ENCODE results near the gene TRH. TPM values are rescaled to one million over a fixed set of nuclear protein-coding genes. Genes with fewer than 3 reads are reported as not detected.
"Not testable (repeated sequence)": the region's sequence is repeated elsewhere in the genome, so short reads cannot be mapped to it uniquely, and the experiment has no call there.

The TRH gene
- total RNA-seq, 1 donor from 2014 or later = not detected

GRCh38 chr3:129992781-129993180 is 18.3 kb downstream of the TRH start:
- peaks cover 40% of the 10 kb centered on the region for H3K27me3 ChIP-seq (ENCODE audit: low read depth)
- H3K4me1 ChIP-seq = no peaks in the 10 kb centered on the region
- no peaks in the 10 kb centered on the region for H3K36me3 ChIP-seq
- peak; percentile 38 for TF ChIP-seq CTCF (IDR thresholded peaks at IDR 0.05; ENCODE audit: borderline replicate concordance)
- DNase-seq = no peak
- no peak overlapping the region for H3K27ac ChIP-seq (replicated peaks)
- H3K9me3 ChIP-seq (replicated peaks) = peaks cover 4% of the 10 kb centered on the region
- no peak overlapping the region for H3K4me3 ChIP-seq
- intact Hi-C loops (cut with micrococcal nuclease) = no loop called here

- no peak overlapping the region for H3K27ac ChIP-seq (replicated peaks)
- H3K4me1 ChIP-seq = no peaks in the 10 kb centered on the region
- no peak overlapping the region for H3K4me3 ChIP-seq
- H3K27me3 ChIP-seq (ENCODE audit: low read depth) = peaks cover 50% of the 10 kb centered on the region
- TF ChIP-seq CTCF (IDR thresholded peaks at IDR 0.05; ENCODE audit: borderline replicate concordance) = no peak
- DNase-seq = no peak
- H3K9me3 ChIP-seq (replicated peaks) = peaks cover 4% of the 10 kb centered on the region
- intact Hi-C loops (cut with micrococcal nuclease) = no loop called here
- no peaks in the 10 kb centered on the region for H3K36me3 ChIP-seq
Measured at GRCh38 chr3:129994883-129995559, 20.5 kb downstream of the TRH start.

- peaks cover 1% of the 10 kb centered on the region for H3K9me3 ChIP-seq (replicated peaks)
- peaks cover 55% of the 10 kb centered on the region for H3K27me3 ChIP-seq (ENCODE audit: low read depth)
- intact Hi-C loops (cut with micrococcal nuclease) = no loop called here
- no peak for DNase-seq
- no peaks in the 10 kb centered on the region for H3K4me1 ChIP-seq
- H3K27ac ChIP-seq (replicated peaks) = no peak overlapping the region
- no peaks in the 10 kb centered on the region for H3K36me3 ChIP-seq
- H3K4me3 ChIP-seq = no peak overlapping the region
- TF ChIP-seq CTCF (IDR thresholded peaks at IDR 0.05; ENCODE audit: borderline replicate concordance) = no peak
Measured at GRCh38 chr3:129996073-129996472, 21.6 kb downstream of the TRH start.

GRCh38 chr3:129999176-129999575 is 24.7 kb downstream of the TRH start:
- H3K9me3 ChIP-seq (replicated peaks); H3K4me3 ChIP-seq; intact Hi-C loops (cut with micrococcal nuclease); H3K27ac ChIP-seq (replicated peaks); H3K36me3 ChIP-seq; DNase-seq; H3K4me1 ChIP-seq: not testable (repeated sequence)
- peaks cover 50% of the 10 kb centered on the region for H3K27me3 ChIP-seq (ENCODE audit: low read depth)

- H3K36me3 ChIP-seq; H3K27ac ChIP-seq (replicated peaks); intact Hi-C loops (cut with micrococcal nuclease); H3K9me3 ChIP-seq (replicated peaks); H3K4me1 ChIP-seq: not testable (repeated sequence)
- peak; percentile 55 for DNase-seq
- TF ChIP-seq CTCF (IDR thresholded peaks at IDR 0.05; ENCODE audit: borderline replicate concordance) = peak; percentile 77
- Histone ChIP-seq H3K4me3 (peak overlapping the region; percentile 66), H3K27me3 (ENCODE audit: low read depth) (peaks cover 61% of the 10 kb centered on the region)
Measured at GRCh38 chr3:130002666-130003598, 28.4 kb downstream of the TRH start.

GRCh38 chr3:130010556-130010955 is 36.0 kb downstream of the TRH start:
- no peak for TF ChIP-seq CTCF (IDR thresholded peaks at IDR 0.05; ENCODE audit: borderline replicate concordance)
- H3K27ac ChIP-seq (replicated peaks) = no peak overlapping the region
- no peaks in the 10 kb centered on the region for H3K4me1 ChIP-seq
- no peak for DNase-seq
- no peak overlapping the region for H3K4me3 ChIP-seq
- intact Hi-C loops (cut with micrococcal nuclease) = no loop called here
- H3K27me3 ChIP-seq (ENCODE audit: low read depth) = peaks cover 35% of the 10 kb centered on the region
- no peaks in the 10 kb centered on the region for H3K9me3 ChIP-seq (replicated peaks)
- no peaks in the 10 kb centered on the region for H3K36me3 ChIP-seq

GRCh38 chr3:130012108-130012507 is 37.6 kb downstream of the TRH start:
- H3K27ac ChIP-seq (replicated peaks); DNase-seq; H3K4me1 ChIP-seq; H3K4me3 ChIP-seq; intact Hi-C loops (cut with micrococcal nuclease); H3K9me3 ChIP-seq (replicated peaks); H3K36me3 ChIP-seq: not testable (repeated sequence)
- peaks cover 20% of the 10 kb centered on the region for H3K27me3 ChIP-seq (ENCODE audit: low read depth)

- H3K36me3 ChIP-seq; H3K4me1 ChIP-seq; DNase-seq; H3K9me3 ChIP-seq (replicated peaks); H3K4me3 ChIP-seq; intact Hi-C loops (cut with micrococcal nuclease); H3K27ac ChIP-seq (replicated peaks): not testable (repeated sequence)
- peaks cover 20% of the 10 kb centered on the region for H3K27me3 ChIP-seq (ENCODE audit: low read depth)
Measured at GRCh38 chr3:130013246-130013645, 38.7 kb downstream of the TRH start.
